Activated CD8-positive, alpha-beta memory T cell treated with anti-CD3 and anti-CD28 coated beads for 4 hours (primary cell): ENCODE data around the gene PALM2AKAP2.
"Not testable (repeated sequence)": the region's sequence is repeated elsewhere in the genome, so short reads cannot be mapped to it uniquely, and the experiment has no call there.

Experiments used
- DNase-seq, 2 donors: peaks; one replicate each; pipeline ENCODE4 v3.0.0-alpha.2; 2020; ENCODE audit warnings: low read depth in 2 of 2

The PALM2AKAP2 gene

GRCh38 chr9:109805050-109805449, 25.1 kb downstream of the PALM2AKAP2 start:
- DNase-seq, result no peak

GRCh38 chr9:109806506-109807115, 26.6 kb downstream of the PALM2AKAP2 start:
- no peak for DNase-seq

GRCh38 chr9:109811876-109812275, 31.9 kb downstream of the PALM2AKAP2 start:
- DNase-seq, result no peak

- DNase-seq, result no peak
Measured at GRCh38 chr9:109812331-109812730, 32.3 kb downstream of the PALM2AKAP2 start.

- no peak for DNase-seq
Measured at GRCh38 chr9:109812818-109813281, 32.9 kb downstream of the PALM2AKAP2 start.

GRCh38 chr9:109813303-109813702, 33.3 kb downstream of the PALM2AKAP2 start:
- DNase-seq, result no peak

- no peak for DNase-seq
Measured at GRCh38 chr9:109813829-109814228, 33.8 kb downstream of the PALM2AKAP2 start.

- no peak for DNase-seq
Measured at GRCh38 chr9:109815366-109815947, 35.5 kb downstream of the PALM2AKAP2 start.

- no peak for DNase-seq
Measured at GRCh38 chr9:109816490-109816889, 36.5 kb downstream of the PALM2AKAP2 start.

- DNase-seq, result no peak
Measured at GRCh38 chr9:109817146-109817845, 37.3 kb downstream of the PALM2AKAP2 start.

GRCh38 chr9:109817846-109818472, 38.0 kb downstream of the PALM2AKAP2 start:
- no peak for DNase-seq

GRCh38 chr9:109821711-109822110, 41.7 kb downstream of the PALM2AKAP2 start:
- no peak for DNase-seq

GRCh38 chr9:109825383-109825782, 45.4 kb downstream of the PALM2AKAP2 start:
- not testable (repeated sequence) for DNase-seq

- no peak for DNase-seq
Measured at GRCh38 chr9:109826559-109826958, 46.6 kb downstream of the PALM2AKAP2 start.

GRCh38 chr9:109828254-109828653, 48.3 kb downstream of the PALM2AKAP2 start:
- no peak for DNase-seq
